GM21367 (cell line): ENCODE data around the gene TNFRSF6B.

Experiments
- ATAC-seq: cut with Tn5 transposase; IDR thresholded peaks from one replicate; pipeline ENCODE4 v1.9.1; 2021; ENCODE audit not compliant: unreplicated experiment

The TNFRSF6B gene

DNA sequence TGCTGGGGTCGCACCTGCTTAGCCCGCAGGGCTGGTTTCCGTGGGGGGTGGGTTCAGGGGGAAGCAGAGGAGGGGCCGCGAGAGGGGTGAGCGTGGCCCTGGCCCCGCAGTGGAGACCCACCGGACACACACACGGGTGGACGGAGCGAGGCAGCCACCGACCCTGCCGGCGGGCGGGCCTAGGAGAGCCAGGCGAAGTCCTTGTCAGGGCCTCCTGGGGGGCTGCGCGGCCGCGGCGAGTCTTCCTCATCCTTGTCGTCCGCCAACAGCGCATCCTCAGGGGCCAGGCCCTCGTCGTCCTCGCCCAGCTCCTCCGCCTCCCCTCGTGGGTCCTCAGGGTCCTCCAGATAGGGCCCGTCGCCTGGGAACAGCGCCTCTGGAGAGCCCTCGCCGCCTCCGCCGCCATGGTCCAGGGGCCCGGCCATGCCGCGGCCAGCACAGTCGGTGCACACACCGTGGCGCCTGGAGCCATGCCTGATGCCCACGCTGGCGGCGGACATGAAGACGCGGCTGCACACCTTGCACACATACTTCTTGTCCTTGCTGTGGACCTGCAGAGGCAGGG, 50.4 kb downstream of the TNFRSF6B start:
- no peak for ATAC-seq

DNA sequence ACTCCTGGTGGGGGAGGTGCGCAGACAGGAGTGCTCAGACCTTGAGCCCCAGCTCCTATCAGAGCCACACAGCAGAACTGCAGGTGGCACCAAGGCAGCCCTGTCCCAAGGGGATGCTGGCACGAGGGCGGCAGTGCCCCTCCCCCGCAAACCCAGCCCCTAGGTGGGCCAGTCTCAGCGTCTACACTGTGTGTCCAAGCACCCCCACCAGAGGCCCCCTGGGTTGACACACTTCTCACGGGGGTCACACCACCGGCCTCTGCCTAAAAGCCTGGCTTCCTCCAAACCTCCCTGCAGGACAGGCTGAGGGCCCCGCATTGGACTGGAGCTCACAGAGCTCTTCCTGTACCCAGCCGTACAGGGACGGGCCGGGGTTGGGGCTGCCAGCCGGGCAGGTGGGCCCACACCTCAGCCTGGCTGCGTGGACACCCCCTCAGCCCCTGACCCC, 51.2 kb downstream of the TNFRSF6B start:
- no peak for ATAC-seq
